Transverse colon (tissue), 4 donors: ENCODE data around the gene SMG1. TPM values are rescaled to one million over a fixed set of nuclear protein-coding genes. Genes with fewer than 3 reads are reported as not detected.
A peak's percentile ranks its signal among the peaks of the same experiment; 100 is the strongest.

Experiments used
- DNase-seq: peaks from one replicate; pipeline ENCODE4 v3.0.0-alpha.2; 2019
- H3K27ac ChIP-seq, 4 donors: fragments of 200-600 bp; sonication (generic); 2 replicates each; pipeline ENCODE4 v1.5.1; 2016 to 2018; ENCODE audit warnings: inconsistent platforms in 4 of 4
- H3K27me3 ChIP-seq: fragments of 200-600 bp; sonication (generic); 2 replicates; pipeline ENCODE4 v1.5.1; 2017; ENCODE audit warnings: inconsistent platforms
- H3K36me3 ChIP-seq, 4 donors: fragments of 200-600 bp; sonication (generic); 2 replicates each; pipeline ENCODE4 v1.5.1; 2017 to 2019; ENCODE audit warnings: inconsistent platforms in 4 of 4
- H3K4me1 ChIP-seq, 4 donors: fragments of 200-600 bp; sonication (generic); 2 replicates each; pipeline ENCODE4 v1.5.1; 2017 to 2020; ENCODE audit warnings: inconsistent platforms in 4 of 4
- H3K4me3 ChIP-seq, 4 donors: fragments of 200-600 bp; sonication (generic); 1 replicate in 1 of 4; 2 replicates in 3 of 4; pipeline versions ENCODE4 v1.5.1 to v1.6.1; 2017 to 2019; ENCODE audit warnings: inconsistent platforms in 4 of 4
- H3K9me3 ChIP-seq, 2 donors: fragments of 200-600 bp; sonication (generic); 2 replicates each; pipeline ENCODE4 v1.5.1; 2017 to 2019; ENCODE audit warnings: inconsistent platforms in 2 of 2
- EP300 ChIP-seq: sonication (generic); formaldehyde crosslinking; IDR thresholded peaks from one replicate; pipeline ENCODE4 v1.6.1; 2017; ENCODE audit warnings: antibody characterized with exemption, low read depth
- POLR2A ChIP-seq: fragments of 450-650 bp; IDR thresholded peaks from one replicate; pipeline ENCODE4 v1.6.1; 2016; ENCODE audit warnings: antibody characterized with exemption, mild to moderate bottlenecking, moderate library complexity
- POLR2AphosphoS5 ChIP-seq, 3 donors: sonication (generic); formaldehyde crosslinking; IDR thresholded peaks; one replicate each; pipeline ENCODE4 v1.6.1; 2016; ENCODE audit warnings: antibody characterized with exemption in 3 of 3
- WGBS, 2 donors: methylation state at CpG; one replicate each; pipeline ENCODE4 v1.1.5; 2018; ENCODE audit warnings: low coverage in 1 of 2; 5-methylcytosine and 5-hydroxymethylcytosine counted together
- in situ Hi-C, 4 donors: fragments of 200-750 bp; cut with MboI; loops; one replicate each; pipeline versions ENCODE4 v1.15.0 to v1.15.1; 2017; ENCODE audit warnings: low sequenced_read_pairs in 3 of 4, low pct_ligation_motif_present in 1 of 4, low pct_unique_long_range_greater_than_20kb in 1 of 4
- intact Hi-C: fragments of 100-400 bp; cut with DNase I; formaldehyde crosslinking; loops from one replicate; pipeline ENCODE4 v1.15.1; 2023; ENCODE audit warnings: low total_unique reads
- total RNA-seq, 4 donors: library from RNA; depleted of rRNA; stranded (reverse); fragments of >200 nt; gene quantifications; one replicate each; pipeline ENCODE4 v1.1.0, GENCODE V29; 2016
- TF ChIP-seq, protein P1 (sequence below), 5 experiments: fragments of 200-600 bp in 3 of 5; fragments of 450-650 bp in 2 of 5; sonication (generic) in 3 of 5; IDR thresholded peaks; 1 replicate in 2 of 5; 2 replicates in 3 of 5; pipeline ENCODE4 v1.5.1; 2016 to 2017; ENCODE audit warnings: antibody characterized with exemption in 5 of 5, inconsistent platforms in 3 of 5, mild to moderate bottlenecking in 2 of 5, moderate library complexity in 1 of 5

SMG1 gene
- total RNA-seq, 4 donors from 2014 or later: 115 to 159 (median 127) TPM

DNA sequence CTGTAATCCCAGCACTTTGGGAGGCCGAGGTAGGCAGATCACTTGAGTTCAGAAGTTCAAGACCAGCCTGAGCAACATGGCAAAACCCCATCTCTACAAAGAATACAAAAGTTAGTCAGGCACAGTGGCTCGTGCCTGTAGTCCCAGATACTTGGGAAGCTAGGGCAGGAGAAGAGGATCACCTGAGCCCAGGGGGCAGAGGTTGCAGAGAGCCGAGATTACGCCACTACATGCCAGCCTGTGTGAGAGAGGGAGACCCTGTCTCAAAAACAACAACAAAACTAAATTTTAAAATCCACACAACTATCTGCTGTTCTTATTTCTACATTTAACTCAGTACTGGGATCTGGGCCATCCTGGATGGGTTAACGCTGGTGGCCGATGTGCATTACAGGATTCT lies 83.6 kb downstream of the SMG1 start:
- WGBS, 2 donors: 78 to 93% methylated on average over 4 to 6 of the region's 6 CpGs
- no peak for DNase-seq
- TF ChIP-seq EP300 (no peak), POLR2AphosphoS5 (IDR thresholded peaks at IDR 0.05) (no peak), POLR2A (no peak)
- TF ChIP-seq, protein P1, sequence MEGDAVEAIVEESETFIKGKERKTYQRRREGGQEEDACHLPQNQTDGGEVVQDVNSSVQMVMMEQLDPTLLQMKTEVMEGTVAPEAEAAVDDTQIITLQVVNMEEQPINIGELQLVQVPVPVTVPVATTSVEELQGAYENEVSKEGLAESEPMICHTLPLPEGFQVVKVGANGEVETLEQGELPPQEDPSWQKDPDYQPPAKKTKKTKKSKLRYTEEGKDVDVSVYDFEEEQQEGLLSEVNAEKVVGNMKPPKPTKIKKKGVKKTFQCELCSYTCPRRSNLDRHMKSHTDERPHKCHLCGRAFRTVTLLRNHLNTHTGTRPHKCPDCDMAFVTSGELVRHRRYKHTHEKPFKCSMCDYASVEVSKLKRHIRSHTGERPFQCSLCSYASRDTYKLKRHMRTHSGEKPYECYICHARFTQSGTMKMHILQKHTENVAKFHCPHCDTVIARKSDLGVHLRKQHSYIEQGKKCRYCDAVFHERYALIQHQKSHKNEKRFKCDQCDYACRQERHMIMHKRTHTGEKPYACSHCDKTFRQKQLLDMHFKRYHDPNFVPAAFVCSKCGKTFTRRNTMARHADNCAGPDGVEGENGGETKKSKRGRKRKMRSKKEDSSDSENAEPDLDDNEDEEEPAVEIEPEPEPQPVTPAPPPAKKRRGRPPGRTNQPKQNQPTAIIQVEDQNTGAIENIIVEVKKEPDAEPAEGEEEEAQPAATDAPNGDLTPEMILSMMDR (IDR thresholded peaks at IDR 0.05): no peak
- H3K36me3 ChIP-seq: peaks cover 0 to 67% (median 26%) of the 10 kb centered on the region in 4 donors
- in situ Hi-C loops: loop anchor here in 1 of 4 donors (25.0 kb wide), 1 partner anchor 120 kb away; no protein-coding TSS in a partner anchor
- H3K27me3 ChIP-seq: no peaks in the 10 kb centered on the region
- H3K27ac ChIP-seq: no peak overlapping the region
- no peaks in the 10 kb centered on the region for H3K9me3 ChIP-seq
- intact Hi-C loops: no loop called here
- peaks cover 0 to 13% (median 0%) of the 10 kb centered on the region in 4 donors for H3K4me1 ChIP-seq
- H3K4me3 ChIP-seq: no peak overlapping the region

DNA sequence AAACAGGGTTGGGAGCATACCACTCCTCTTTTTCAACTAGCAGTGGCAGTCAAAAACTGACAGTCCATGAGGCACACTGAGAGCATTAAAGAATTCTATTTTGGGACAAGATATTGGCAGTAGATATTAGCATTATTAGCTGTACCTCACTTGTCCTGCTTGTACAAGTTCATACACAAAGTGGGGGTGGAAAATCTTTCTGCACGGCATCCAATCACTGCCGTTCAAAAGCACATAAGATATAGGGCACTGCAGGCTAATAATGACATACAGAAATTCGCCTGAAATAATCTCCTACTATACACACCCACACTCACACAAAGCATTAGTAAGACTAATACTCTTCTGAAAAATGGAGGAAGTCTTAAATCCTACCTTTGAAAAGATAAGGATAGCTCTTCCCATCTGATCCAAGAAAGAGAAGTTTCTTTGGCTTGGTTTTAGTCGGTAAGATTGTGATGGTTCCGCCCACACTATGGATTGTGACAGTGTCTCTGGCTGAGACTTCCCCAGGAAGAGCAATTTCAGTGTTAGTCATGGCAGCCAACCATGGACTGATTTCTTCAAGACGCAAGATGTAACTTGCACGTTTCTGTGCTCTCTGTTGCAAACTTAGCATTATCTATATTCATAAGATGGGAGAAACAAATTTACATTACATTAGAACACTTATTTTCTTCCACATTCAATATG lies 84.2 kb downstream of the SMG1 start:
- in situ Hi-C loops: loop anchor here in 1 of 4 donors (25.0 kb wide), 1 partner anchor 120 kb away; no protein-coding TSS in a partner anchor
- DNase-seq: no peak
- no peak for TF ChIP-seq POLR2A
- TF ChIP-seq, protein P1 (IDR thresholded peaks at IDR 0.05): no peak
- no peak for TF ChIP-seq EP300
- TF ChIP-seq POLR2AphosphoS5 (IDR thresholded peaks at IDR 0.05): no peak
- no peaks in the 10 kb centered on the region for H3K27me3 ChIP-seq
- H3K9me3 ChIP-seq: no peaks in the 10 kb centered on the region
- WGBS, 2 donors: 93% methylated on average over 6 to 7 of the region's 7 CpGs
- intact Hi-C loops: no loop called here
- H3K36me3 ChIP-seq: peaks cover 0 to 67% (median 27%) of the 10 kb centered on the region in 4 donors
- peaks cover 0 to 13% (median 0%) of the 10 kb centered on the region in 4 donors for H3K4me1 ChIP-seq
- no peak overlapping the region for H3K4me3 ChIP-seq
- no peak overlapping the region for H3K27ac ChIP-seq

DNA sequence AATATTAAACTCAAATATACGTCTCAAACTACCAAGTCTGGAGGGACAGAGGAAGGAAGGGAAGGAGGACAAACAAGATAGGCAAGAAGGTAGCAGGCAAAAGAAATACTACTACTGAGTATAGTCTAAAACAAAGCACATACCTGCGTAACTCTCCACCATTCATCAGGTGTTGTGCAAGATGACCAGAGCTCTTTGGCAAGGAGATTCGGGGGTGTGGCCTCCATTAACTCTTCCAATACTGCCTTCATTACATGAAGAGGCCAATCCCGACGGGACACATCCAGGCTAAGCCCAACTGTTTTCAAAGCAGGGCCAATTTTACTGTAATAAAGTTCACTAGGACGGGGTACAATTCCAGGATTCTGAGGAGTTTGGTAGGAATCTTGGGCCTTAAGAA lies 86.7 kb downstream of the SMG1 start:
- in situ Hi-C loops: loop anchor here in 1 of 4 donors (25.0 kb wide), 1 partner anchor 123 kb away; no protein-coding TSS in a partner anchor
- Histone ChIP-seq H3K27ac (no peak overlapping the region), H3K27me3 (no peaks in the 10 kb centered on the region), H3K36me3 (peaks cover 0 to 68% (median 30%) of the 10 kb centered on the region in 4 donors), H3K4me3 (no peak overlapping the region), H3K4me1 (peaks cover 0 to 13% (median 0%) of the 10 kb centered on the region in 4 donors), H3K9me3 (no peaks in the 10 kb centered on the region)
- intact Hi-C loops: no loop called here
- TF ChIP-seq POLR2AphosphoS5 (IDR thresholded peaks at IDR 0.05) (no peak), POLR2A (no peak)
- WGBS, 2 donors: 36 to 64% methylated on average over 5 to 6 of the region's 6 CpGs
- peak; percentile 41 for DNase-seq

DNA sequence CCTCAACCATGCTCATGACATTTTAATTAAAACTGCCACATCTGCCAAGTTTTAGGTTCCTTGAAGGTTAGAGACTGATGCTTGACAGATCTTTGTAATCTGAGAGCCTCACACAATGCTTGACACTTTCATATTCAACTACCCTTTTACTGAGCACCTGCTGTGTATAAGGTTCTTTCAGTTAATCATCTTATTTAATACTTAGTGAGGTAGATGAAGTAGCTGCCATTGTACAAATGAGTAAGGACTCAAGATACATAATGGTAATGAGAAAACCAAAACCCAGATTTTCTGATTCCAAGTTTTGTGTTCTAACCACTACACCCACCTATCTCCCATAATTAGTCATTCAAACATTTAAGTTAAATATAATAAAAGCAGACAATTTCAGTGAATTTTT lies 89.5 kb downstream of the SMG1 start:
- no peak overlapping the region for H3K27ac ChIP-seq
- H3K9me3 ChIP-seq: no peaks in the 10 kb centered on the region
- peaks cover 0 to 13% (median 0%) of the 10 kb centered on the region in 4 donors for H3K4me1 ChIP-seq
- intact Hi-C loops (no loop called here), in situ Hi-C loops (loop anchor here in 1 of 4 donors (25.0 kb wide), 1 partner anchor 126 kb away; no protein-coding TSS in a partner anchor)
- no peak for DNase-seq
- peaks cover 0 to 81% (median 36%) of the 10 kb centered on the region in 4 donors for H3K36me3 ChIP-seq
- H3K27me3 ChIP-seq: no peaks in the 10 kb centered on the region
- TF ChIP-seq POLR2A (no peak), EP300 (no peak), POLR2AphosphoS5 (IDR thresholded peaks at IDR 0.05) (no peak)
- TF ChIP-seq, protein P1 (IDR thresholded peaks at IDR 0.05): no peak
- no peak overlapping the region for H3K4me3 ChIP-seq
